SU-DHL-6 (cell line): ENCODE data around the gene GFOD1.

Experiments used
- H2AFZ ChIP-seq: fragments of 200-600 bp; sonication (generic); 2 replicates; pipeline ENCODE4 v1.6.1; 2014; ENCODE audit warnings: low read depth, mild to moderate bottlenecking, moderate library complexity, mixed read lengths, antibody characterized with exemption, low read length; ENCODE audit not compliant: severe bottlenecking
- H3F3A ChIP-seq: fragments of 200-600 bp; shearing (Covaris generic); 2 replicates; pipeline ENCODE4 v1.6.0; 2016; ENCODE audit warnings: antibody characterized with exemption, mild to moderate bottlenecking; ENCODE audit not compliant: insufficient read depth
- H3K27ac ChIP-seq: fragments of 200-600 bp; sonication (generic); 2 replicates; pipeline ENCODE4 v1.5.1; 2016; ENCODE audit warnings: low read depth, mild to moderate bottlenecking, low read length, moderate library complexity, mixed read lengths
- H3K27me3 ChIP-seq: fragments of 200-600 bp; sonication (generic), shearing (Covaris generic); 2 replicates; pipeline ENCODE4 v1.6.0; 2014; ENCODE audit warnings: mild to moderate bottlenecking, low read length
- H3K36me3 ChIP-seq: fragments of 200-600 bp; sonication (generic); 2 replicates; pipeline ENCODE4 v1.6.1; 2014; ENCODE audit warnings: mild to moderate bottlenecking, low read length, mixed read lengths
- H3K4me2 ChIP-seq: fragments of 300-600, 200-600 bp; shearing (Covaris generic), sonication (generic); 2 replicates; pipeline ENCODE4 v1.6.0; 2014; ENCODE audit warnings: low read length, low read depth, mild to moderate bottlenecking; ENCODE audit not compliant: poor library complexity, severe bottlenecking
- H3K4me3 ChIP-seq: fragments of 200-600 bp; sonication (generic); 2 replicates; pipeline ENCODE4 v1.5.1; 2014; ENCODE audit warnings: antibody characterized with exemption, low read length, mild to moderate bottlenecking, mixed read lengths; ENCODE audit not compliant: insufficient read depth, poor library complexity, severe bottlenecking
- H3K79me2 ChIP-seq: fragments of 200-600 bp; sonication (generic); 2 replicates; pipeline ENCODE4 v1.6.1; 2014; ENCODE audit warnings: mild to moderate bottlenecking, low read length, moderate library complexity; ENCODE audit not compliant: insufficient read depth
- H3K9ac ChIP-seq: fragments of 200-600 bp; sonication (generic); 2 replicates; pipeline ENCODE4 v1.7.0; 2014; ENCODE audit warnings: mild to moderate bottlenecking, low read length
- H3K9me2 ChIP-seq: fragments of 200-600 bp; sonication (generic); replicated peaks from 2 replicates; pipeline ENCODE4 v1.6.1; 2014; ENCODE audit warnings: low read length; ENCODE audit not compliant: insufficient read depth
- H3K9me3 ChIP-seq: fragments of 200-600 bp; sonication (generic); 2 replicates; pipeline ENCODE4 v1.6.1; 2014; ENCODE audit warnings: low read length, mixed read lengths; ENCODE audit not compliant: insufficient read depth
- H4K20me1 ChIP-seq: fragments of 200-600 bp; sonication (generic); 2 replicates; pipeline ENCODE4 v1.6.1; 2014; ENCODE audit warnings: low read depth, mild to moderate bottlenecking, antibody characterized with exemption, low read length, moderate library complexity, mixed read lengths
- CTCF ChIP-seq: fragments of 200-600 bp; sonication (generic); IDR thresholded peaks from one replicate; pipeline ENCODE4 v1.5.1; 2017; ENCODE audit warnings: antibody characterized with exemption, mild to moderate bottlenecking, low read length, moderate library complexity; ENCODE audit not compliant: insufficient read depth, poor library complexity, severe bottlenecking
- EZH2phosphoT487 ChIP-seq: fragments of 200-600 bp; sonication (generic), shearing (Covaris generic); conservative IDR thresholded peaks from 2 replicates; pipeline ENCODE4 v1.6.1; 2018; ENCODE audit warnings: mild to moderate bottlenecking, antibody characterized with exemption, low read length, moderate library complexity, mixed read lengths

Gene GFOD1

GRCh38 chr6:13526357-13526726 is 38.9 kb upstream of the GFOD1 start:
- H3K27ac ChIP-seq: peak overlapping the region; percentile 66
- 0 out of 2 replicates have a peak overlapping the region, but pooled peaks have one; percentile 1 for H3K9ac ChIP-seq
- TF ChIP-seq CTCF (no peak), EZH2phosphoT487 (no peak)

GRCh38 chr6:13524801-13525508 is 37.6 kb upstream of the GFOD1 start:
- Histone ChIP-seq H3K27ac (no peak overlapping the region), H3K4me2 (no peak overlapping the region), H3K27me3 (no peaks in the 10 kb centered on the region), H3K9me2 (no peaks in the 10 kb centered on the region), H3K9ac (no peak overlapping the region), H2AFZ (no peak overlapping the region), H3K9me3 (no peaks in the 10 kb centered on the region), H3K79me2 (no peaks in the 10 kb centered on the region), H3K36me3 (no peaks in the 10 kb centered on the region), H3F3A (peaks cover 15% of the 10 kb centered on the region; the same call in 1 of the 2 replicates), H4K20me1 (no peaks in the 10 kb centered on the region), H3K4me3 (no peak overlapping the region)
- TF ChIP-seq EZH2phosphoT487 (no peak), CTCF (no peak)

More at GRCh38 chr6:13526357-13526726, 38.9 kb upstream of the GFOD1 start:
- H2AFZ ChIP-seq: no peak overlapping the region
- peaks cover 15% of the 10 kb centered on the region; the same call in 1 of the 2 replicates for H3F3A ChIP-seq
- peak overlapping the region; percentile 53 for H3K4me2 ChIP-seq
- no peaks in the 10 kb centered on the region for H3K9me2 ChIP-seq
- H3K36me3 ChIP-seq: no peaks in the 10 kb centered on the region
- H3K27me3 ChIP-seq: no peaks in the 10 kb centered on the region
- H3K9me3 ChIP-seq: no peaks in the 10 kb centered on the region
- H3K79me2 ChIP-seq: no peaks in the 10 kb centered on the region
- H4K20me1 ChIP-seq: no peaks in the 10 kb centered on the region
- peak overlapping the region; percentile 14 for H3K4me3 ChIP-seq

GRCh38 chr6:13523826-13524622 is 36.6 kb upstream of the GFOD1 start:
- Histone ChIP-seq H3K4me2 (no peak overlapping the region), H3K27ac (no peak overlapping the region), H3K4me3 (no peak overlapping the region), H3K9ac (no peak overlapping the region), H3K36me3 (no peaks in the 10 kb centered on the region), H3F3A (peaks cover 15% of the 10 kb centered on the region; the same call in 1 of the 2 replicates), H3K9me3 (no peaks in the 10 kb centered on the region), H3K79me2 (no peaks in the 10 kb centered on the region), H4K20me1 (no peaks in the 10 kb centered on the region), H3K9me2 (no peaks in the 10 kb centered on the region), H3K27me3 (no peaks in the 10 kb centered on the region), H2AFZ (no peak overlapping the region)
- no peak for TF ChIP-seq CTCF
- TF ChIP-seq EZH2phosphoT487: no peak
